Measurements from ENCODE around the gene CLDN2.

GRCh38 chrX:106927700-106928099 is 7.5 kb downstream of the CLDN2 start:
- no peak for TF ChIP-seq ZNF521 (tag by site-specific recombination; IDR thresholded peaks at IDR 0.05)
- TF ChIP-seq, protein P1, sequence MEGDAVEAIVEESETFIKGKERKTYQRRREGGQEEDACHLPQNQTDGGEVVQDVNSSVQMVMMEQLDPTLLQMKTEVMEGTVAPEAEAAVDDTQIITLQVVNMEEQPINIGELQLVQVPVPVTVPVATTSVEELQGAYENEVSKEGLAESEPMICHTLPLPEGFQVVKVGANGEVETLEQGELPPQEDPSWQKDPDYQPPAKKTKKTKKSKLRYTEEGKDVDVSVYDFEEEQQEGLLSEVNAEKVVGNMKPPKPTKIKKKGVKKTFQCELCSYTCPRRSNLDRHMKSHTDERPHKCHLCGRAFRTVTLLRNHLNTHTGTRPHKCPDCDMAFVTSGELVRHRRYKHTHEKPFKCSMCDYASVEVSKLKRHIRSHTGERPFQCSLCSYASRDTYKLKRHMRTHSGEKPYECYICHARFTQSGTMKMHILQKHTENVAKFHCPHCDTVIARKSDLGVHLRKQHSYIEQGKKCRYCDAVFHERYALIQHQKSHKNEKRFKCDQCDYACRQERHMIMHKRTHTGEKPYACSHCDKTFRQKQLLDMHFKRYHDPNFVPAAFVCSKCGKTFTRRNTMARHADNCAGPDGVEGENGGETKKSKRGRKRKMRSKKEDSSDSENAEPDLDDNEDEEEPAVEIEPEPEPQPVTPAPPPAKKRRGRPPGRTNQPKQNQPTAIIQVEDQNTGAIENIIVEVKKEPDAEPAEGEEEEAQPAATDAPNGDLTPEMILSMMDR (tag by site-specific recombination; IDR thresholded peaks at IDR 0.05) = no peak
